Lower leg skin (tissue), 4 donors: ENCODE measurements around the gene CDC25C. TPM values are rescaled to one million over a fixed set of nuclear protein-coding genes. Genes with fewer than 3 reads are reported as not detected.

Experiments
- DNase-seq, 2 donors: peaks; one replicate each; pipeline ENCODE4 v3.0.0-alpha.2; 2019; ENCODE audit warnings: low spot score in 2 of 2
- H3K4me3 ChIP-seq: fragments of 200-600 bp; sonication (generic); 2 replicates; pipeline ENCODE4 v1.5.1; 2017; ENCODE audit warnings: mild to moderate bottlenecking, low read depth; ENCODE audit not compliant: poor library complexity, severe bottlenecking
- CTCF ChIP-seq, 3 donors: fragments of 450-650 bp; IDR thresholded peaks; one replicate each; pipeline ENCODE4 v1.5.1; 2016; ENCODE audit warnings: antibody characterized with exemption in 3 of 3, mild to moderate bottlenecking in 3 of 3, moderate library complexity in 2 of 3
- POLR2A ChIP-seq, 2 donors: fragments of 450-650 bp; IDR thresholded peaks; one replicate each; pipeline ENCODE4 v1.6.1; 2016 to 2017; ENCODE audit warnings: antibody characterized with exemption in 2 of 2, mild to moderate bottlenecking in 1 of 2, moderate library complexity in 1 of 2
- WGBS, 2 donors: methylation state at CpG; one replicate each; pipeline ENCODE4 v1.1.5; 2018; 5-methylcytosine and 5-hydroxymethylcytosine counted together
- intact Hi-C: fragments of 100-400 bp; cut with DNase I; formaldehyde crosslinking; loops from one replicate; pipeline ENCODE4 v1.15.0; 2023; ENCODE audit warnings: low total_unique reads
- total RNA-seq, 4 donors: library from RNA; depleted of rRNA; stranded (reverse); fragments of >200 nt; gene quantifications; one replicate each; pipeline ENCODE4 v1.1.0, GENCODE V29; 2016

Gene CDC25C
- total RNA-seq, 4 donors from 2014 or later, result 0.34 to 1.4 (median 0.69) TPM; not detected in 1

DNA sequence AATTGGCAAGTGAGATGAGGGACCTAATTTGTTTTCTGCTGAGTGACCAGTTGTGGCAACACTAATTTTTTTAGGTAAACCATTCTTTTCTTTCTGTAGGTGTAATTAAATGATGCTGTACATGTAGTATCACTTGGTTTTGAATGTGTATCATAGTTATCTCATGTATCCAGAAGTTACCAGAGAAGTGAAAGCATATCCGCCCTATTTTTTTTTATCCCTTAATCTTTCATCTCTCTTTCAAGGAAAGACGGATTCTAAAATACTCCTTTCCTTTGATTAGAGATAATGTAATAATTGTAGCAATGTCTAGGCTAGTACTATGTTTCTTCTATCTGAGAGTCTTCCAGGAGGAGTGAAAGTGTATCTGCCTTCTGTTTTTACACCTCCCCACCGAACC, 28.0 kb upstream of the CDC25C start:
- intact Hi-C loops, result no loop called here
- DNase-seq, result no peak
- WGBS, 2 donors, result 66 to 67% methylated on average over 3 of the region's 3 CpGs
- no peak overlapping the region for H3K4me3 ChIP-seq
- TF ChIP-seq POLR2A (IDR thresholded peaks at IDR 0.05) (no peak), CTCF (IDR thresholded peaks at IDR 0.05) (no peak)

GRCh38 chr5:138354926-138355378, 23.3 kb upstream of the CDC25C start:
- intact Hi-C loops, result no loop called here
- DNase-seq, result peak in 1 of 2 donors; percentile 41
- WGBS, 2 donors, result 11 to 12% methylated on average over 6 of the region's 6 CpGs
- H3K4me3 ChIP-seq, result no peak overlapping the region
- TF ChIP-seq CTCF (IDR thresholded peaks at IDR 0.05) (no peak), POLR2A (IDR thresholded peaks at IDR 0.05) (no peak)

GRCh38 chr5:138354387-138354786, 22.8 kb upstream of the CDC25C start:
- TF ChIP-seq POLR2A (IDR thresholded peaks at IDR 0.05) (no peak), CTCF (IDR thresholded peaks at IDR 0.05) (no peak)
- intact Hi-C loops, result no loop called here
- DNase-seq, result no peak
- H3K4me3 ChIP-seq, result no peak overlapping the region
- WGBS, 2 donors, result 12 to 14% methylated on average over 5 of the region's 5 CpGs

- intact Hi-C loops, result no loop called here
- peak overlapping the region; percentile 78 for H3K4me3 ChIP-seq
- DNase-seq, result no peak
- WGBS, 2 donors, result 0 to 1% methylated on average over 11 of the region's 11 CpGs
- TF ChIP-seq POLR2A (IDR thresholded peaks at IDR 0.05), result no peak
- no peak for TF ChIP-seq CTCF (IDR thresholded peaks at IDR 0.05)
These were observed 22.0 kb upstream of the CDC25C start for GRCh38 chr5:138353560-138354080.

- TF ChIP-seq POLR2A (IDR thresholded peaks at IDR 0.05), result no peak
- TF ChIP-seq CTCF (IDR thresholded peaks at IDR 0.05), result no peak
- peak; percentile 55 to 91 for DNase-seq
- intact Hi-C loops, result no loop called here
These were observed 21.3 kb upstream of the CDC25C start for GRCh38 chr5:138352722-138353559.

More at GRCh38 chr5:138352722-138353559, 21.3 kb upstream of the CDC25C start:
- WGBS, 2 donors, result 0 to 2% methylated on average over 33 to 40 of the region's 88 CpGs
- H3K4me3 ChIP-seq, result peak overlapping the region; percentile 78
